Stimulated activated naive B cell treated with anti-CD40 and anti-IgM and Interleukin-4, amounts not matched to agents 10 μg/mL and 1 μg/mL and 100 μg/mL, for 72 hours (primary cell): ENCODE measurements around the gene SETX.
A peak's percentile ranks its signal among the peaks of the same experiment; 100 is the strongest.

Experiments used
- ATAC-seq, 2 donors: fragments of 150-1000 bp; cut with Tn5 transposase; replicated peaks; 2 replicates each; pipeline ENCODE4 v1.10.0; 2021; ENCODE audit warnings: moderate library complexity in 1 of 2
- DNase-seq: peaks from one replicate; pipeline ENCODE4 v3.0.0; 2021
- H3K27ac Mint-ChIP-seq: one replicate; pipeline ENCODE4 v1.8.0; 2022; ENCODE audit warnings: mild to moderate bottlenecking, mixed read lengths
- H3K27me3 Mint-ChIP-seq, 2 donors: one replicate each; pipeline ENCODE4 v1.8.0; 2022; ENCODE audit warnings: mixed read lengths in 2 of 2
- H3K36me3 Mint-ChIP-seq, 2 donors: one replicate each; pipeline ENCODE4 v1.8.0; 2022; ENCODE audit warnings: mixed read lengths in 2 of 2, mild to moderate bottlenecking in 1 of 2
- H3K4me1 Mint-ChIP-seq, 2 donors: one replicate each; pipeline ENCODE4 v1.8.0; 2022; ENCODE audit warnings: mixed read lengths in 2 of 2, mild to moderate bottlenecking in 1 of 2
- H3K4me3 Mint-ChIP-seq, 2 donors: one replicate each; pipeline ENCODE4 v1.8.0; 2022; ENCODE audit warnings: mild to moderate bottlenecking in 2 of 2, mixed read lengths in 2 of 2, moderate library complexity in 1 of 2
- H3K9me3 Mint-ChIP-seq, 2 donors: one replicate each; pipeline ENCODE4 v1.8.0; 2022; ENCODE audit warnings: mixed read lengths in 2 of 2, mild to moderate bottlenecking in 1 of 2

SETX gene

DNA sequence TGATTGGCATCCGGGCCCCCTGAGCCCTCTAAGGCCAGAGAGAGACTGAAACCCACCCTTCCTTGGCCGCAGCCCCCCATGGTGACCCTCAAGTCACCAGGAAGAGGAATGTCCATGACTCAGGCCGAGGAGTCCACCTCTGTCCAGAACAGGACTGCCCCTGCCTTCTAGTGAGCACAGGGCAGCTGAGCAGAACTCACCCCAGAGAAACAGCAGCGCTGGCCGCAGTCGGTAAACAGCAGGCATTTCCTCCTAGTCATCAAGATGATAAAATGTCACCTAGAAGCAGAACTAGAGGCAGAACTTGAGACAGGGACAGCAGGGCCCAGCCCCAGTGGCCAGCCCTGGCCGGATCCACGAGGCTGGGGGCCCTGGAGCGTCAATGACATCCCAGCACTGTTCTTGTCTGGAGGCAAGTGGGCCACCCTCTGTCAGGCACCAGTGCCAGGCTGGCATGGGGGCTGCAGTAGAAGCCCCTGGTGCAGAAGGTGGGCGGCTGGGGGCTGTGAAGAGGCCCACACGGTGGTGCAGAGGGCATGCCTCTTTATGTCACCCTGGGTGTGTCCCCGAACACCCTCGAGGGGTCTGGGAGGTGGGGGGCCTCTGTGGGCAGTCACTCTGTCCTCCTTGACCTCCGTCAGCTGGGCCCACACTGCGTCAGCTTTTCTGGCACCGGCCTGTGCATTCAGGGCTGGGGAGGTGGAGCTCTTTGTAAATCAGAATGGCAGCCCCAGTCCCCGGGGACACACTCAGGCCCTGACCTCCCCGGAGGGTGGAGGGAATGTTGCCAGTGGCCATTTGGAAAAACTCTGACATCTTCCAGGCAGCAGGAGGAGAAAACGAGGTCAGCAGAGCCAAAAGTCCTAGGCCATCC is 110.0 kb downstream of the SETX start:
- Mint-ChIP-seq H3K9me3 (no peaks in the 10 kb centered on the region), H3K27ac (no peak overlapping the region), H3K36me3 (peaks cover 3% of the 10 kb centered on the region in 2 donors), H3K4me1 (peaks cover 9 to 14% of the 10 kb centered on the region in 2 donors), H3K27me3 (peaks cover 12 to 20% of the 10 kb centered on the region in 2 donors), H3K4me3 (no peak overlapping the region)
- ATAC-seq (no peak), DNase-seq (no peak)

DNA sequence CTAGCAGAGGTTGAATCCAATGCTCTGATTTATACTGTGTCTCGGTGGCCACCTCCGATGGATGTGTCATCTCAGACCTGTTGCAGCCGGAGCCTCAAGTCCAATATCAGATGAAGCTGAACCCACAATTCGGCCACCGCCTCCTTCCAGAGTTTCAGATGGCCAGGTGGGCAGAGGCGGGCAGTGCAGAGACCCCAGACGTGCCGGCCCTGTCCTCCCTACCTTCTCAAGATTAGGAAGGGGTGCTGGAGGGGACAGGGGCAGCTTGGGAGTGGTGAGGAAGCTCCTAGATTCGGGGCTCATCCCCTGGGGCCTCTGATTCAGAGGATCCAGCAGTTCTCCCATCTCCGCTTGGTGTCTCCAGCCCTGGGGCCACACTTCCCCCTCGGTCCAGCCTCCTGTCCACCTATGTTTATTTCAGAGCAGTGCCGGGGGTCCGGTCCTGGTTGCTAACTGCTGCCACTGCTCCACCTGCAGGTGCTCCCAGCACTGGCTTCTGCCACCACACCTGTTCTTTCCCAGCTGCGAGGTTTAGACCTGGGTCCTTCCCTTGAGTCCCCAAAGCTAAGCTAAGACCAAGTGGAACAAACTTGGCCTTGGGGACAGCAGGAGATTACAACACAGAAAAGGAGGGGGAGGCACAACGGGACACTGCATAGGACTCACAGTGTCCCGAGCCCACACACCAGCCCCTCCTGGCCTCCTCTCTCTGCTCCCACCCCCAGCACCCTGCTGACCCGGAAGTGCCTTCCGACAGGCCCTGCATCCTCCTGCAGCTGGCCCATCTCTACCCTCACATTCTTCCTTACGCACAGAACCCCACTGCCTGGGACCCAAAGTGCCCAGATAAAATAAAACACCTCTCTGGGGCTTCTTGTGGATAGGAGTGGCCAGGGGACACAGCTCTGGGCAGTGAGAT is 111.4 kb downstream of the SETX start:
- Mint-ChIP-seq H3K36me3 (peaks cover 3% of the 10 kb centered on the region in 2 donors), H3K27ac (no peak overlapping the region), H3K27me3 (peaks cover 12 to 20% of the 10 kb centered on the region in 2 donors), H3K4me3 (peak overlapping the region; percentile 54 to 55), H3K9me3 (no peaks in the 10 kb centered on the region), H3K4me1 (peaks cover 11 to 14% of the 10 kb centered on the region in 2 donors)
- DNase-seq (no peak), ATAC-seq (no peak)

DNA sequence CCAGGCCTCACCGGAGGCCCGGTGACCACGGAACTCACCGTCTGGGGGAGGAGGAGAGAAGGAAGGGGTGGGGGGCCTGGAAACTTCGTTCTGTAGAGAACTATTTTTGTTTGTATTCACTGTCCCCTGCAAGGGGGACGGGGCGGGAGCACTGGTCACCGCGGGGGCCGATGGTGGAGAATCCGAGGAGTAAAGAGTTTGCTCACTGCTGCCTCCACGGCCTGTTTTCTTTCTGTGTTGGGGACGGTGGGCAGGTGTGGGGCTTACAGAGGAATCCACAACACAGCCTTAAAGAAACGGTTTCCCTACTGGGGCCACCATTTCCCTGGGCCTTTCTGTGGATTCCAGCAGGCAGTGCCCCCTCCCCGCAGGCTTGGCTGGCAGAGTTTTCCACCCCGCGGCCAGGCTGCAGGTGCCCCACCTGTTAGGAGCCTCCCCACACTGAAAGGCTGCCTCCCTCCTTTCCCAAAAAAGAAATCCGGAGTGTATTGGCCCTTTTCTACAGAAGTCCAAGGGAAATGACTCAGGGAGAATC is 112.1 kb downstream of the SETX start:
- peaks cover 11 to 14% of the 10 kb centered on the region in 2 donors for H3K4me1 Mint-ChIP-seq
- peaks cover 3% of the 10 kb centered on the region in 2 donors for H3K36me3 Mint-ChIP-seq
- DNase-seq (no peak), ATAC-seq (no peak)
- no peaks in the 10 kb centered on the region for H3K9me3 Mint-ChIP-seq
- peak overlapping the region; percentile 91 to 99 for H3K4me3 Mint-ChIP-seq
- H3K27ac Mint-ChIP-seq, result peak overlapping the region; percentile 97
- peaks cover 9 to 17% of the 10 kb centered on the region in 2 donors for H3K27me3 Mint-ChIP-seq

DNA sequence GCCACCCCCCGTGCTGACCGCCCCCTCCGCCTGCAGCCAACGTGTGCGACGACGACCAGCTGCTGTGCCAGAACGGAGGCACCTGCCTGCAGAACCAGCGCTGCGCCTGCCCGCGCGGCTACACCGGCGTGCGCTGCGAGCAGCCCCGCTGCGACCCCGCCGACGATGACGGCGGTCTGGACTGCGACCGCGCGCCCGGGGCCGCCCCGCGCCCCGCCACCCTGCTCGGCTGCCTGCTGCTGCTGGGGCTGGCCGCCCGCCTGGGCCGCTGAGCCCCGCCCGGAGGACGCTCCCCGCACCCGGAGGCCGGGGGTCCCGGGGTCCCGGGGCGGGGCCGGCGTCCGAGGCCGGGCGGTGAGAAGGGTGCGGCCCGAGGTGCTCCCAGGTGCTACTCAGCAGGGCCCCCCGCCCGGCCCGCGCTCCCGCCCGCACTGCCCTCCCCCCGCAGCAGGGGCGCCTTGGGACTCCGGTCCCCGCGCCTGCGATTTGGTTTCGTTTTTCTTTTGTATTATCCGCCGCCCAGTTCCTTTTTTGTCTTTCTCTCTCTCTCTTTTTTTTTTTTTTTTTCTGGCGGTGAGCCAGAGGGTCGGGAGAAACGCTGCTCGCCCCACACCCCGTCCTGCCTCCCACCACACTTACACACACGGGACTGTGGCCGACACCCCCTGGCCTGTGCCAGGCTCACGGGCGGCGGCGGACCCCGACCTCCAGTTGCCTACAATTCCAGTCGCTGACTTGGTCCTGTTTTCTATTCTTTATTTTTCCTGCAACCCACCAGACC is 112.8 kb downstream of the SETX start:
- H3K27me3 Mint-ChIP-seq, result peaks cover 5 to 11% of the 10 kb centered on the region in 2 donors
- H3K4me3 Mint-ChIP-seq, result peak overlapping the region; percentile 99
- DNase-seq, result no peak
- peak in 1 of 2 donors; percentile 4 for ATAC-seq
- H3K4me1 Mint-ChIP-seq, result peaks cover 11 to 14% of the 10 kb centered on the region in 2 donors
- peaks cover 3% of the 10 kb centered on the region in 2 donors for H3K36me3 Mint-ChIP-seq
- peak overlapping the region; percentile 97 for H3K27ac Mint-ChIP-seq
- H3K9me3 Mint-ChIP-seq, result no peaks in the 10 kb centered on the region

DNA sequence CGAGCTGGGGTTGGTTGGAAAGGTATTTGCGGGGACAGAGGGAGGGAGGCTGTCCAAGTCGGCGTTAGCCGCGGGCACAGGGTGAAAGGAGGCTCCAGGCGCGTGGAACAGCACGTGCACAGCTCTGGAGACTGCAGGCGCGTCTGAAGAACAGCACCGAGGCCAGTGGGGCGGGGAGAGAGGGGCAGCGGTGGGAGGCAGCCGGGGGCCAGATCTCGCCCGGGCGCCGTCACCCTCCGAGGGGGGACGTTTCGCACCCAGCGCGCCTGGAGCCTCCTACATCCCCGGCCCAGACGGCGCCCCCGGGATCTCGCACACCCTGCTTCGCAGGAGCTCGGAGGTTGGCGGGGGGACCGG is 113.3 kb downstream of the SETX start:
- Mint-ChIP-seq H3K4me1 (peaks cover 15 to 18% of the 10 kb centered on the region in 2 donors), H3K27ac (peak overlapping the region; percentile 91), H3K9me3 (no peaks in the 10 kb centered on the region), H3K36me3 (peaks cover 3% of the 10 kb centered on the region in 2 donors), H3K27me3 (peaks cover 5 to 10% of the 10 kb centered on the region in 2 donors), H3K4me3 (peak overlapping the region; percentile 97 to 99)
- ATAC-seq (no peak), DNase-seq (no peak)

DNA sequence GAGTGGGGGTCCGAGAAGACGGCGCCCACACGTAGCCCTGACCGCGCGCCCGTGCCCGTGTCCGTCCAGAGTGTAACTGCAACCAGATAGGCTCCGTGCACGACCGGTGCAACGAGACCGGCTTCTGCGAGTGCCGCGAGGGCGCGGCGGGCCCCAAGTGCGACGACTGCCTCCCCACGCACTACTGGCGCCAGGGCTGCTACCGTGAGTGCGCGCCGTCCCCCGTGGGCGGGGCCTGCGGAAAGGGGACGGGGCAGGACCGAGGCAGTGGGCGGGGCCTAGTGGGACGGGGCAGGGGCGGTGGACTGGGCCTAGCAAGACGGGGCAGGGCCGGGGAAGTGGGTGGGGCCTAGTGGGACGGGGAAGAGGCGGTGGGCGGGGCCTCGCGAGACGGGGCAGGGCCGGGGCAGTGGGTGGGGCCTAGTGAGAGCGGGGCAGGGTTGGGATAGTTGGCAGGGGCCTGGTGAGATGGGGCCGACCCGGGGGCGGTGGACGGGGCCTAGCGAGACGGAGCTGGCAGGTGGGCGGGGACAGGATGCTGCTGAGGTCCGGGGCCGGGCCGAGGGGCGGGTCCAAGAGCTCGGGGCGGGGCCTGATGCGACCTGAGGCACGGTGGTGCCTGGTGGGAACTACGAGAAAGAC is 113.8 kb downstream of the SETX start:
- DNase-seq (peak; percentile 96), ATAC-seq (peak; percentile 87 to 92)
- no peaks in the 10 kb centered on the region for H3K9me3 Mint-ChIP-seq
- H3K36me3 Mint-ChIP-seq, result peaks cover 3% of the 10 kb centered on the region in 2 donors
- H3K27me3 Mint-ChIP-seq, result peaks cover 5 to 7% of the 10 kb centered on the region in 2 donors
- peak overlapping the region; percentile 97 to 99 for H3K4me3 Mint-ChIP-seq
- H3K4me1 Mint-ChIP-seq, result peaks cover 15 to 23% of the 10 kb centered on the region in 2 donors
- H3K27ac Mint-ChIP-seq, result peak overlapping the region; percentile 91

DNA sequence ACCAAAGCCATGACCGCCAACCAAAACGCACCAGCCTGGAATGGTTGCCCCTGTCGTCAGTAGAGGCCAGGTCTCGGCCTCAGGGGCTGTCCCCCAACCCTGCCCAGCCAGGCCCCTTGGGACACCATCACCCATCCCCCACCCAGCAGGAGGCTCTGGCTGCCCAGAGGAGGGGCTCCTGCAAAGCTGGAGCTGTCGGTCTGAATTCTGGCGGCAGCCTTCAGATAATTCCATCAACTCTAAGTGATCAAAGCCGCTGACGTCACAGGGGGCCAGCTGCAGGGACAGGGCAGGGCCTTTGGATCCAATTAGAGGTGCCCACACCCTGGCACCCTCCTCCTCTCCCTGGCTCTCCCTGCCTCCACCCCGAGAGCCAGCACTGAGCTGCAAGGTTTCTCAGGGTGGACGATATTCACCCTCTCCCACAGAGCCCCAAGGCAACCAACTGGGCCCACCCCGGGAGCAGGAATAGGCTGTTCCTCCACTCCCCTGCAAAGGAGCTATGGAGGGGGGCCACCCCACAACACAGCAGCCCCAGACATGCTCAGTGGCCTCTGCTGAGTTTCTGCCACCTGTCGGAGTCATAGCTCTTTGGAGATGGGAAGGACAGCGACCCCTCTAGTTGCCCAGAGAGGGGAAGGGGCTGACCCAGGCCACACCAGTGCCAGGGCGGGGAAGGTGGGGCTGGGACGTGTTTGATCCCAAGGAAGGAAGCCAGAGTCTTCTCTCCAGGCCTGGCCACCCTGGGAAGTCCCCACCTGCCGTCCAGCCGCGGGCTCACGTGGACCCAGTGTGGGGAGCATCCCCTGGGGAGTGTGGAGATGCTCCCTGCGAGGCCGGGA is 114.6 kb downstream of the SETX start:
- no peak overlapping the region for H3K27ac Mint-ChIP-seq
- no peak for ATAC-seq
- peaks cover 3% of the 10 kb centered on the region in 2 donors for H3K36me3 Mint-ChIP-seq
- H3K4me1 Mint-ChIP-seq, result peaks cover 15 to 26% of the 10 kb centered on the region in 2 donors
- no peak for DNase-seq
- H3K9me3 Mint-ChIP-seq, result no peaks in the 10 kb centered on the region
- no peak overlapping the region for H3K4me3 Mint-ChIP-seq
- no peaks in the 10 kb centered on the region for H3K27me3 Mint-ChIP-seq

DNA sequence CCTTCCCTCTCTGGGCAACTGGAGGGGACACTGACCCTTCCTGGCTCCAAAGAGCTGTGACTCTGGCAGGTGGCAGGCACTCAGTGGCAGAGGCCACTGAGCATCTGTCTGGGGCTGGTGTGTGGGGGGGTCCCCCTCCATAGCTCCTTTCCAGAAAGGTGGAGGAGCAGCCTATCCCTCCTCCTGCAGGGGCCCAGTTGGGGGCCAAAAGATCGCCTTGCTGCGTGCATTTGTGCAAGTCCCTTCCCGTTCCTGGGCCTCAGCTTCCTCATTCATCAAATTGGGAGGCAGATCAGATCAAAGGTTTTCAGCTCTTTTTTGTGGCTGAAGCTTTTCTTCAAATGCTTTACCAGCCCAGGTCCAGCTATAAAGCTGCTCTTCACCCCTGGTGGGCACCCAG is 115.3 kb downstream of the SETX start:
- Mint-ChIP-seq H3K9me3 (no peaks in the 10 kb centered on the region), H3K27ac (no peak overlapping the region), H3K4me3 (no peak overlapping the region), H3K4me1 (peaks cover 15 to 26% of the 10 kb centered on the region in 2 donors), H3K27me3 (peaks cover 0 to 3% of the 10 kb centered on the region in 2 donors), H3K36me3 (peaks cover 3% of the 10 kb centered on the region in 2 donors)
- DNase-seq, result no peak
- ATAC-seq, result no peak

DNA sequence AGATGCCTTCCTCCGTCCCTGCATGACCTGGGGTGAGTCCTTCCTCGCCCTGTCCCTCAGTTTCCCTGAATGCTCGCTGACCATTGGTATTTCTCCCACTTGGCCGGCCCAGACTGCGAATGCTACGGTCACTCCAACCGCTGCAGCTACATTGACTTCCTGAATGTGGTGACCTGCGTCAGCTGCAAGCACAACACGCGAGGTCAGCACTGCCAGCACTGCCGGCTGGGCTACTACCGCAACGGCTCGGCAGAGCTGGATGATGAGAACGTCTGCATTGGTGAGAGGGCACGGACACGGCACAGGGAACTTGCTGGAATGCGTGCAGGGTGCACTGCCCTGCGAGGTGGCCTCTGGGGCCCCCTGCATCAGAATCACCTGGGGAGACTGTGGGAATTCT is 115.8 kb downstream of the SETX start:
- Mint-ChIP-seq H3K9me3 (no peaks in the 10 kb centered on the region), H3K27me3 (peaks cover 0 to 3% of the 10 kb centered on the region in 2 donors), H3K36me3 (peaks cover 3% of the 10 kb centered on the region in 2 donors), H3K4me1 (peaks cover 15 to 26% of the 10 kb centered on the region in 2 donors), H3K27ac (no peak overlapping the region), H3K4me3 (no peak overlapping the region)
- no peak for DNase-seq
- ATAC-seq, result no peak

DNA sequence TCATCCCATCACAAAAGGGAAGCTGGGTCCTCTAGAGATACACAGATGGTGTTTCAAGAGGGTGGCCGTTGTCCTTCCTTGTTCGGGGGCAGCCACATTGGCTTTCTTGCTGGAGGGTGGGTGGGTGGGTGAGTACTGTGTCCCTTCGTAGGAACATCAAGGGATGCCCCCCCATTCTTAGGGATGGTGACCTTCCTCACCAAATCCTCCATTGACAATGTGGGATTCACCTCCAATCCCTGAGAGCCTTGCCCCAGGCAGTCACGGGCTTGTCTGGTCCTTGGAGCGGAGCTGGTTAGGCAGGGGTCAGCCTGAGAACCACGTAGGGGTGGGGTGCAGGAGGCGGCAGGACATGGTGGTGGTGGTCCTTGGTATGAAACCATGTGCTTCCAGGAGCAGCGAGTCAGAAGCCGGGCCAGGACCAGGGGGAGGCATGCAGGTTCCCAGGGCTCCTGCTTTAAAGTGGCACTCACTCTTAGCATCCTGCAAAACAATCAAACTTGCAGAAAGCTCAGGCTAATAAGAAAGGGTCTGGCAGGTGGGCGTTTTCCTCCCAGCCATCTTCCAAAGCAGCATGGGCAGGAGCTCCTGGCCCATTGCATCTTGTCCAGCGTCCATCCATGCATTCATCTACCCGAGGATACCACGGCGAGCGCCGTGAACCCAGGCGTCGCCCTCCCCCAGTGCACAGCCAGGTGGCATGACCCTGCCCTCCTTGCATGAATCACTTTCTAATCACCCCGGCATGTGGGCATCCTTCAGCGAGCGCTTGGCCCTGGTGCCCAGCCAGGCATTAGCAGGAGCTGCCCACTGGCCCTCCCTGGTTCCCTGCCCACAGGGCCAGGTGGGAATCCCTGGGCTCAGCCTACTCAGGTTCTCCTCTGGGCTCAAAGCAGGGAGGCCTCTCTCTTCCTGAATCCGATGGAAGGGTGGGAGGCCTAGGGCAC is 116.5 kb downstream of the SETX start:
- peaks cover 3% of the 10 kb centered on the region in 2 donors for H3K36me3 Mint-ChIP-seq
- H3K27ac Mint-ChIP-seq, result no peak overlapping the region
- no peak overlapping the region for H3K4me3 Mint-ChIP-seq
- ATAC-seq, result no peak
- no peak for DNase-seq
- no peaks in the 10 kb centered on the region for H3K9me3 Mint-ChIP-seq
- H3K27me3 Mint-ChIP-seq, result peaks cover 2 to 3% of the 10 kb centered on the region in 2 donors
- H3K4me1 Mint-ChIP-seq, result peaks cover 15 to 26% of the 10 kb centered on the region in 2 donors

DNA sequence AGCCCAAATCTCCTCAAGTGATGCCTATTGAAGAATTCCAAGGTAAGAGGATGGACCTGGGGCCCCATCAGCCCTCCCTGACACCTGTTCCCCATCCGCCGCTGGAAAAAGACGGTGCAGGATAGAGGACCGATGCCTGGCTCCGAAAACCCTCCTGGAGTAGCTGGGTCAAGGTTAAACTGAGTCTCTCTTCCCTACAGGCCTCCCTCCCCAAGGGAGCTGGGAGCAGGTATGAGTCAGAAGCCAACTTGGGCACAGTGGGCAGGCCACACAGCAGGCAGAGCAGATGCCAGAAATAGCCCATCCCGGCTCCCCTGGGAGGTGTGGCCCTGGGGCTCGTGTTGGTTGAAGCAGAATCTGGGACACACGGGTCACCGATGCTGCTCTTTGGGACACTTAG is 117.3 kb downstream of the SETX start:
- DNase-seq (no peak), ATAC-seq (no peak)
- peaks cover 14 to 22% of the 10 kb centered on the region in 2 donors for H3K4me1 Mint-ChIP-seq
- no peak overlapping the region for H3K27ac Mint-ChIP-seq
- H3K27me3 Mint-ChIP-seq, result peaks cover 6 to 7% of the 10 kb centered on the region in 2 donors
- no peaks in the 10 kb centered on the region for H3K9me3 Mint-ChIP-seq
- H3K36me3 Mint-ChIP-seq, result peaks cover 3% of the 10 kb centered on the region in 2 donors
- no peak overlapping the region for H3K4me3 Mint-ChIP-seq
